Tibial nerve (tissue), 4 donors: ENCODE data around the gene POLR1C. TPM values are rescaled to one million over a fixed set of nuclear protein-coding genes. Genes with fewer than 3 reads are reported as not detected.
"Not testable (repeated sequence)": the region's sequence is repeated elsewhere in the genome, so short reads cannot be mapped to it uniquely, and the experiment has no call there.

Experiments used
- DNase-seq, 2 donors: peaks; one replicate each; pipeline ENCODE4 v3.0.0-alpha.2; 2019; ENCODE audit warnings: low spot score in 2 of 2
- H3K27ac ChIP-seq, 4 donors: fragments of 200-600 bp; sonication (generic) in 3 of 4; one replicate each; pipeline ENCODE4 v1.5.1; 2017 to 2019; ENCODE audit warnings: mild to moderate bottlenecking in 1 of 4
- H3K27me3 ChIP-seq, 2 donors: fragments of 200-600 bp; sonication (generic) in 1 of 2; one replicate each; pipeline versions ENCODE4 v1.5.1 to v1.6.0; 2017 to 2019
- H3K36me3 ChIP-seq, 3 donors: fragments of 200-600 bp; sonication (generic); one replicate each; pipeline ENCODE4 v1.5.1; 2018 to 2019
- H3K4me1 ChIP-seq, 4 donors: fragments of 200-600 bp; sonication (generic) in 3 of 4; one replicate each; pipeline ENCODE4 v1.5.1; 2017 to 2019
- H3K4me3 ChIP-seq, 4 donors: fragments of 200-600 bp; sonication (generic) in 3 of 4; one replicate each; pipeline ENCODE4 v1.5.1; 2017 to 2019; ENCODE audit warnings: mild to moderate bottlenecking in 1 of 4, moderate library complexity in 1 of 4
- H3K9me3 ChIP-seq, 4 donors: fragments of 200-600 bp; sonication (generic) in 3 of 4; one replicate each; pipeline ENCODE4 v1.5.1; 2017 to 2019
- EP300 ChIP-seq, 2 donors: sonication (generic); formaldehyde crosslinking; IDR thresholded peaks; one replicate each; pipeline ENCODE4 v1.6.1; 2017; ENCODE audit warnings: antibody characterized with exemption in 2 of 2, mild to moderate bottlenecking in 1 of 2
- POLR2A ChIP-seq, 2 donors: fragments of 450-650 bp; IDR thresholded peaks; one replicate each; pipeline ENCODE4 v1.6.1; 2017; ENCODE audit warnings: antibody characterized with exemption in 2 of 2, mild to moderate bottlenecking in 2 of 2, moderate library complexity in 2 of 2
- WGBS, 2 donors: methylation state at CpG; one replicate each; pipeline ENCODE4 v1.1.5; 2018; 5-methylcytosine and 5-hydroxymethylcytosine counted together
- total RNA-seq, 4 donors: library from RNA; depleted of rRNA; stranded (reverse); fragments of >200 nt; gene quantifications; one replicate each; pipeline ENCODE4 v1.1.0, GENCODE V29; 2016
- TF ChIP-seq, protein P1 (sequence below), 5 experiments: fragments of 200-600 bp in 3 of 5; fragments of 450-650 bp in 2 of 5; sonication (generic) in 3 of 5; IDR thresholded peaks; one replicate each; pipeline ENCODE4 v1.5.1; 2016 to 2019; ENCODE audit warnings: antibody characterized with exemption in 5 of 5, mild to moderate bottlenecking in 3 of 5, moderate library complexity in 2 of 5

POLR1C gene
- total RNA-seq, 4 donors from 2014 or later: 24.5 to 45.5 (median 29.7) TPM

- TF ChIP-seq EP300 (IDR thresholded peaks at IDR 0.05) (no peak), POLR2A (IDR thresholded peaks at IDR 0.05) (no peak)
- TF ChIP-seq, protein P1, sequence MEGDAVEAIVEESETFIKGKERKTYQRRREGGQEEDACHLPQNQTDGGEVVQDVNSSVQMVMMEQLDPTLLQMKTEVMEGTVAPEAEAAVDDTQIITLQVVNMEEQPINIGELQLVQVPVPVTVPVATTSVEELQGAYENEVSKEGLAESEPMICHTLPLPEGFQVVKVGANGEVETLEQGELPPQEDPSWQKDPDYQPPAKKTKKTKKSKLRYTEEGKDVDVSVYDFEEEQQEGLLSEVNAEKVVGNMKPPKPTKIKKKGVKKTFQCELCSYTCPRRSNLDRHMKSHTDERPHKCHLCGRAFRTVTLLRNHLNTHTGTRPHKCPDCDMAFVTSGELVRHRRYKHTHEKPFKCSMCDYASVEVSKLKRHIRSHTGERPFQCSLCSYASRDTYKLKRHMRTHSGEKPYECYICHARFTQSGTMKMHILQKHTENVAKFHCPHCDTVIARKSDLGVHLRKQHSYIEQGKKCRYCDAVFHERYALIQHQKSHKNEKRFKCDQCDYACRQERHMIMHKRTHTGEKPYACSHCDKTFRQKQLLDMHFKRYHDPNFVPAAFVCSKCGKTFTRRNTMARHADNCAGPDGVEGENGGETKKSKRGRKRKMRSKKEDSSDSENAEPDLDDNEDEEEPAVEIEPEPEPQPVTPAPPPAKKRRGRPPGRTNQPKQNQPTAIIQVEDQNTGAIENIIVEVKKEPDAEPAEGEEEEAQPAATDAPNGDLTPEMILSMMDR (IDR thresholded peaks at IDR 0.05): no peak
- WGBS, 2 donors: 91 to 97% methylated on average over 5 of the region's 5 CpGs
- H3K9me3 ChIP-seq: no peaks in the 10 kb centered on the region
- DNase-seq: no peak
- H3K27me3 ChIP-seq: no peaks in the 10 kb centered on the region
- no peaks in the 10 kb centered on the region for H3K4me1 ChIP-seq
- no peak overlapping the region for H3K4me3 ChIP-seq
- no peak overlapping the region for H3K27ac ChIP-seq
- H3K36me3 ChIP-seq: peaks cover 0 to 89% (median 2%) of the 10 kb centered on the region in 3 donors
Measured at GRCh38 chr6:43540507-43540906, 23.6 kb downstream of the POLR1C start.

GRCh38 chr6:43541774-43542471, 25.0 kb downstream of the POLR1C start:
- Histone ChIP-seq H3K4me3 (no peak overlapping the region), H3K4me1 (no peaks in the 10 kb centered on the region), H3K27ac (no peak overlapping the region), H3K27me3 (no peaks in the 10 kb centered on the region), H3K36me3 (peaks cover 0 to 92% (median 2%) of the 10 kb centered on the region in 3 donors), H3K9me3 (no peaks in the 10 kb centered on the region)
- WGBS, 2 donors: 94 to 95% methylated on average over 8 of the region's 8 CpGs
- no peak for TF ChIP-seq POLR2A (IDR thresholded peaks at IDR 0.05)
- DNase-seq: no peak

DNA sequence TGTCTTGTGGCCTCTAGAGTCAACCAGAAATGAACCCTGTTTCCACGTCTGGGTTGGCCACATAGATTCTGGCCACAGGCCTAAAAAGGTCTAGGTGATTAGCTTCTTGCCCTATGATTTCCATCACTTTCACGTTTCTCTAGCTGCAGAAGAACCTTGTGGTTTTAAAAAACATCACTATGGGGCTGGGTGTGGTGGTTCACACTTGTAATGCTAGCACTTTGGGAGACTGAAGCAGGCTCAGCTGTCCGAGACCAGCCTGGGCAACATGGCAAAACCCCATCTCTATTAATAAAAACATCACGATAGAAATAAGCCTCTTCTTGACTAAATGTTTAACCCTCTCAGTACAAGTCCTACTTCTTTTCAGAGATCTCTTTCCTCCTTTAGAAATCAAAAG, 27.6 kb downstream of the POLR1C start:
- 61 to 63% methylated on average over 4 of the region's 4 CpGs for WGBS, 2 donors
- TF ChIP-seq EP300 (IDR thresholded peaks at IDR 0.05) (no peak), POLR2A (IDR thresholded peaks at IDR 0.05) (no peak)
- TF ChIP-seq, protein P1 (IDR thresholded peaks at IDR 0.05): no peak
- Histone ChIP-seq H3K4me1 (no peaks in the 10 kb centered on the region), H3K27me3 (no peaks in the 10 kb centered on the region), H3K4me3 (no peak overlapping the region), H3K27ac (no peak overlapping the region), H3K36me3 (peaks cover 2 to 100% (median 6%) of the 10 kb centered on the region in 3 donors), H3K9me3 (no peaks in the 10 kb centered on the region)
- DNase-seq: no peak

DNA sequence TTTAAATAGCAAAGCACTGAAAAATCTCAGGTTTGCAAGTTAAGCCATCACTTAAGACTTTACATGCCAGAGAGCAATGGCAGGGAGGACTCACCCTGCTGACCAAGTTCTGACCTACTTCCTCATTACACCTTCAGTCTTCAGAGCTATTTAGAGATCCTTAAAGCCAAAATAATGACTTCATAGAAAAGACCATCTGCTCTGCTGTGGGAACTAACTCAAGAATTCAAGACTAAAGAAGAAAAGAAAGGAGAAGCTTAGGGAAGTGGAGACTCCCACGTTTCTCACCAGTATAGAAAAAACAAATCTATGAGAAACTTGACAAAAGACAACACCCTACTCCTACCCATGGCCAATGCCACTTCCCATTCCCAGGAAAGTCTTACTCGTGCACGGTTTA, 30.3 kb downstream of the POLR1C start:
- no peak for DNase-seq
- H3K36me3 ChIP-seq: peaks cover 2 to 100% (median 16%) of the 10 kb centered on the region in 3 donors
- 90 to 93% methylated on average over 3 of the region's 3 CpGs for WGBS, 2 donors

DNA sequence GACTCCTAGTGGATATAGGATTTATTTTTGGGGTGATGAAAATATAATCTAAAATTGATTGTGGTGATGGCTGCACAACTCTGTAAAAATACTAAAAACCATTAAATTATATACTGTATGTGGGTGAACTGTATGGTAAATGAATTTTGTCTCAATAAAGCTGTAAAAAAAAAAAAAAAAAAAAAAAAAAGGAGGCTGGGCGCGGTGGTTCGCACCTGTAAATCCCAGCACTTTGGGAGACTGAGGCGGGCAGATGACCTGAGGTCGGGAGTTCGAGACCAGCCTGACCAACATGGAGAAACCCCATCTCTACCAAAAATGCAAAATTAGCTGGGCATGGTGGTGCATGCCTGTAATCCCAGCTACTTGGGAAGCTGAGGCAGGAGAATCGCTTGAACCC, 40.7 kb downstream of the POLR1C start:
- WGBS, 2 donors: 96 to 99% methylated on average over 7 of the region's 7 CpGs
- H3K27me3 ChIP-seq, H3K4me1 ChIP-seq, DNase-seq, H3K4me3 ChIP-seq, H3K9me3 ChIP-seq, H3K27ac ChIP-seq: not testable (repeated sequence)
- peaks cover 0 to 100% (median 12%) of the 10 kb centered on the region in 3 donors for H3K36me3 ChIP-seq

More for the DNA sequence above, 30.3 kb downstream of the POLR1C start:
- H3K4me1 ChIP-seq: no peaks in the 10 kb centered on the region
- H3K27me3 ChIP-seq: no peaks in the 10 kb centered on the region
- H3K4me3 ChIP-seq: no peak overlapping the region
- H3K9me3 ChIP-seq: no peaks in the 10 kb centered on the region
- H3K27ac ChIP-seq: no peak overlapping the region
- TF ChIP-seq EP300 (IDR thresholded peaks at IDR 0.05): no peak
- TF ChIP-seq, protein P1 (IDR thresholded peaks at IDR 0.05): no peak
- no peak for TF ChIP-seq POLR2A (IDR thresholded peaks at IDR 0.05)

GRCh38 chr6:43559328-43559727, 42.4 kb downstream of the POLR1C start:
- Histone ChIP-seq H3K9me3 (no peaks in the 10 kb centered on the region), H3K27ac (no peak overlapping the region), H3K27me3 (no peaks in the 10 kb centered on the region), H3K4me3 (no peak overlapping the region), H3K4me1 (no peaks in the 10 kb centered on the region), H3K36me3 (peaks cover 0 to 100% (median 17%) of the 10 kb centered on the region in 3 donors)
- no peak for TF ChIP-seq POLR2A (IDR thresholded peaks at IDR 0.05)
- TF ChIP-seq, protein P1 (IDR thresholded peaks at IDR 0.05): no peak
- TF ChIP-seq EP300 (IDR thresholded peaks at IDR 0.05): no peak
- no peak for DNase-seq
